AML-193 (cell line): ENCODE data around the gene FAM120A.
A peak's percentile ranks its signal among the peaks of the same experiment; 100 is the strongest.
"Not testable (repeated sequence)": the region's sequence is repeated elsewhere in the genome, so short reads cannot be mapped to it uniquely, and the experiment has no call there.

Source experiments
- DNase-seq, 2 experiments: peaks; one replicate each; lab custom pipeline; 2025; lab: John Stamatoyannopoulos, UW

FAM120A gene

GRCh38 chr9:93509084-93509483 is 57.6 kb downstream of the FAM120A start:
- DNase-seq = no peak

- DNase-seq = no peak
These were observed 58.6 kb downstream of the FAM120A start for GRCh38 chr9:93510041-93510440.

GRCh38 chr9:93511228-93511627 is 59.7 kb downstream of the FAM120A start:
- DNase-seq = not testable (repeated sequence)

GRCh38 chr9:93512170-93512812 is 60.8 kb downstream of the FAM120A start:
- DNase-seq = peak; percentile 72 to 73

- DNase-seq = no peak
These were observed 62.1 kb downstream of the FAM120A start for GRCh38 chr9:93513606-93514005.

- DNase-seq = no peak
These were observed 65.8 kb downstream of the FAM120A start for GRCh38 chr9:93517331-93517730.

GRCh38 chr9:93520523-93520922 is 69.0 kb downstream of the FAM120A start:
- peak in 1 of 2 experiments; percentile 5 for DNase-seq

GRCh38 chr9:93522736-93523135 is 71.3 kb downstream of the FAM120A start:
- no peak for DNase-seq

GRCh38 chr9:93523518-93524144 is 72.1 kb downstream of the FAM120A start:
- DNase-seq = no peak

GRCh38 chr9:93525476-93525875 is 74.0 kb downstream of the FAM120A start:
- no peak for DNase-seq

- no peak for DNase-seq
These were observed 79.9 kb downstream of the FAM120A start for GRCh38 chr9:93531374-93531773.

- no peak for DNase-seq
These were observed 80.7 kb downstream of the FAM120A start for GRCh38 chr9:93532141-93532540.

- DNase-seq = no peak
These were observed 82.4 kb downstream of the FAM120A start for GRCh38 chr9:93533863-93534262.

GRCh38 chr9:93536167-93536566 is 84.7 kb downstream of the FAM120A start:
- no peak for DNase-seq

GRCh38 chr9:93536874-93537273 is 85.4 kb downstream of the FAM120A start:
- DNase-seq = no peak

GRCh38 chr9:93540305-93540704 is 88.8 kb downstream of the FAM120A start:
- DNase-seq = no peak

GRCh38 chr9:93541005-93541404 is 89.5 kb downstream of the FAM120A start:
- DNase-seq = no peak

GRCh38 chr9:93541581-93542349 is 90.3 kb downstream of the FAM120A start:
- DNase-seq = no peak

GRCh38 chr9:93543117-93543516 is 91.6 kb downstream of the FAM120A start:
- DNase-seq = no peak

GRCh38 chr9:93546356-93546755 is 94.9 kb downstream of the FAM120A start:
- no peak for DNase-seq

- no peak for DNase-seq
These were observed 98.1 kb downstream of the FAM120A start for GRCh38 chr9:93549611-93550010.

GRCh38 chr9:93552923-93553322 is 101.4 kb downstream of the FAM120A start:
- DNase-seq = no peak

GRCh38 chr9:93555370-93555769 is 103.9 kb downstream of the FAM120A start:
- no peak for DNase-seq
